Neural cell (in vitro differentiated cells): ENCODE results near the gene ANXA9. TPM values are rescaled to one million over a fixed set of nuclear protein-coding genes. Genes with fewer than 3 reads are reported as not detected.

ENCODE experiments used
- H2AFZ ChIP-seq: fragments of 200-600, 300-800 bp; sonication (generic), shearing (Covaris generic); 2 replicates; pipeline ENCODE4 v1.6.0; 2014; ENCODE audit warnings: low read depth, mild to moderate bottlenecking, antibody characterized with exemption, low read length, moderate library complexity
- H3F3A ChIP-seq: fragments of 200-600 bp; shearing (Covaris generic); 2 replicates; pipeline ENCODE4 v1.6.1; 2016; ENCODE audit warnings: mild to moderate bottlenecking, moderate library complexity, mixed read lengths, antibody characterized with exemption, low read length; ENCODE audit not compliant: insufficient read depth, poor library complexity, severe bottlenecking
- H3K27ac ChIP-seq: fragments of 200-600, 300-800 bp; sonication (generic), shearing (Covaris generic); 2 replicates; pipeline ENCODE4 v1.5.1; 2014; ENCODE audit warnings: mild to moderate bottlenecking, low read length, moderate library complexity
- H3K27me3 ChIP-seq: fragments of 300-800, 200-600 bp; sonication (generic), shearing (Covaris generic); 2 replicates; pipeline ENCODE4 v1.6.0; 2014; ENCODE audit warnings: mild to moderate bottlenecking, low read depth, low read length, moderate library complexity; ENCODE audit not compliant: insufficient read depth
- H3K36me3 ChIP-seq: fragments of 300-800, 200-600 bp; sonication (generic), shearing (Covaris generic); 2 replicates; pipeline ENCODE4 v1.5.1; 2014; ENCODE audit warnings: mild to moderate bottlenecking, antibody characterized with exemption, low read length, moderate library complexity; ENCODE audit not compliant: insufficient read depth
- H3K4me2 ChIP-seq: fragments of 300-800, 200-600 bp; sonication (generic), shearing (Covaris generic); 2 replicates; pipeline ENCODE4 v1.6.0; 2014; ENCODE audit warnings: mild to moderate bottlenecking, low read length
- H3K4me3 ChIP-seq: fragments of 300-800, 200-600 bp; sonication (generic), shearing (Covaris generic); 2 replicates; pipeline ENCODE4 v1.5.1; 2014; ENCODE audit warnings: mild to moderate bottlenecking, low read length, moderate library complexity
- H3K79me2 ChIP-seq: fragments of 200-600 bp; shearing (Covaris generic); replicated peaks from 2 replicates; pipeline ENCODE4 v1.6.0; 2014; ENCODE audit warnings: mild to moderate bottlenecking, low read length, moderate library complexity; ENCODE audit not compliant: insufficient read depth
- H3K9ac ChIP-seq: fragments of 300-800, 200-600 bp; sonication (generic), shearing (Covaris generic); 2 replicates; pipeline ENCODE4 v1.6.1; 2016; ENCODE audit warnings: mild to moderate bottlenecking, low read length, mixed read lengths
- H3K9me2 ChIP-seq: fragments of 200-600 bp; shearing (Covaris generic); 2 replicates; pipeline ENCODE4 v1.6.1; 2016; ENCODE audit warnings: mild to moderate bottlenecking, low read length, mixed read lengths; ENCODE audit not compliant: insufficient read depth
- H3K9me3 ChIP-seq: fragments of 200-600, 300-800 bp; sonication (generic), shearing (Covaris generic); 2 replicates; pipeline ENCODE4 v1.6.1; 2016; ENCODE audit warnings: mild to moderate bottlenecking, mixed run types, low read length, moderate library complexity, mixed read lengths
- H4K20me1 ChIP-seq: fragments of 200-600 bp; shearing (Covaris generic); 2 replicates; pipeline ENCODE4 v1.6.1; 2016; ENCODE audit warnings: mild to moderate bottlenecking, mixed run types; ENCODE audit not compliant: insufficient read depth
- EP300 ChIP-seq: fragments of 450-650 bp; conservative IDR thresholded peaks from 2 replicates; pipeline ENCODE4 v1.6.1; 2014; ENCODE audit warnings: antibody characterized with exemption, mild to moderate bottlenecking, moderate library complexity; ENCODE audit not compliant: poor library complexity, severe bottlenecking
- EZH2 ChIP-seq: fragments of 200-600, 300-800 bp; shearing (Covaris generic), sonication (generic); IDR thresholded peaks from 2 replicates; pipeline ENCODE4 v1.6.1; 2014; ENCODE audit warnings: antibody characterized with exemption, low read length, borderline replicate concordance, mild to moderate bottlenecking; ENCODE audit not compliant: insufficient read depth, poor library complexity, severe bottlenecking
- MXI1 ChIP-seq: fragments of 450-650 bp; conservative IDR thresholded peaks from 2 replicates; pipeline ENCODE4 v1.6.1; 2014; ENCODE audit warnings: antibody characterized with exemption, mild to moderate bottlenecking; ENCODE audit not compliant: poor library complexity, severe bottlenecking
- POLR2AphosphoS5 ChIP-seq: IDR thresholded peaks from 2 replicates; pipeline ENCODE4 v1.6.1; 2012
- RAD21 ChIP-seq: fragments of 450-650 bp; conservative IDR thresholded peaks from 2 replicates; pipeline ENCODE4 v1.6.1; 2014; ENCODE audit warnings: antibody characterized with exemption, mild to moderate bottlenecking, moderate library complexity
- SMC3 ChIP-seq: fragments of 450-650 bp; conservative IDR thresholded peaks from 2 replicates; pipeline ENCODE4 v1.6.1; 2014; ENCODE audit warnings: antibody characterized with exemption, mild to moderate bottlenecking, moderate library complexity; ENCODE audit not compliant: poor library complexity
- TAF1 ChIP-seq: IDR thresholded peaks from 2 replicates; pipeline ENCODE4 v1.6.1; 2012; ENCODE audit warnings: low read depth
- polyA plus RNA-seq: library from polyadenylated mRNA; depleted of rRNA; stranded (reverse); fragments of >200 nt; gene quantifications from 2 replicates; pipeline ENCODE4 v1.2.3, GENCODE V29; 2014
- TF ChIP-seq, protein P1 (sequence below): fragments of 450-650 bp; IDR thresholded peaks from 2 replicates; pipeline ENCODE4 v1.5.1; 2014; ENCODE audit warnings: antibody characterized with exemption, mild to moderate bottlenecking, moderate library complexity; ENCODE audit not compliant: poor library complexity, severe bottlenecking
- TF ChIP-seq, protein P2 (sequence below): IDR thresholded peaks from 2 replicates; pipeline ENCODE4 v1.6.1; 2012; ENCODE audit warnings: borderline replicate concordance

Gene ANXA9
- polyA plus RNA-seq, 1 donor from 2014 or later = not detected

DNA sequence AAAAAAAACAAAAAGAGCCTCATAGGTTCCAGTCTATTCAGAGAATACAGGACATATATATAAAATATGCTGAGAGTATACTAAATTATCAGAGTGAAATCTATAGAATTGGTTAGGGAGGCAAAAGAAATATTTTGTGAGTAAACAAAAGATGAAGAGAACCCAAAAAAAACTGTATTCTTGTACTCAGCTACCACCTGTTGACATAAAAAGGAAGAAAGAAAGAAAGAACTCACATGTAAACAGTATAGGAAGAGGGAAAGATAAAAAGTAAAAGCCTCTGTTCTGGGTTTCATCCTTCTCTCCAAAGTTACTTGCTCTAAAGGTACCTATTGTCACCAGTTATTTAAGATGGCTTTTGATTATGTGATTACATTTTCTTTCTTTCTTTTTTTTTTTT lies 44.4 kb downstream of the ANXA9 start:
- H2AFZ ChIP-seq = no peak overlapping the region
- H4K20me1 ChIP-seq = no peaks in the 10 kb centered on the region
- H3K4me2 ChIP-seq = no peak overlapping the region
- no peaks in the 10 kb centered on the region for H3K79me2 ChIP-seq
- no peak overlapping the region for H3K9ac ChIP-seq
- H3K27ac ChIP-seq = no peak overlapping the region
- H3K36me3 ChIP-seq = no peaks in the 10 kb centered on the region
- no peaks in the 10 kb centered on the region for H3K27me3 ChIP-seq
- TF ChIP-seq SMC3 (no peak), MXI1 (no peak), POLR2AphosphoS5 (no peak), RAD21 (no peak)
- TF ChIP-seq, protein P1, sequence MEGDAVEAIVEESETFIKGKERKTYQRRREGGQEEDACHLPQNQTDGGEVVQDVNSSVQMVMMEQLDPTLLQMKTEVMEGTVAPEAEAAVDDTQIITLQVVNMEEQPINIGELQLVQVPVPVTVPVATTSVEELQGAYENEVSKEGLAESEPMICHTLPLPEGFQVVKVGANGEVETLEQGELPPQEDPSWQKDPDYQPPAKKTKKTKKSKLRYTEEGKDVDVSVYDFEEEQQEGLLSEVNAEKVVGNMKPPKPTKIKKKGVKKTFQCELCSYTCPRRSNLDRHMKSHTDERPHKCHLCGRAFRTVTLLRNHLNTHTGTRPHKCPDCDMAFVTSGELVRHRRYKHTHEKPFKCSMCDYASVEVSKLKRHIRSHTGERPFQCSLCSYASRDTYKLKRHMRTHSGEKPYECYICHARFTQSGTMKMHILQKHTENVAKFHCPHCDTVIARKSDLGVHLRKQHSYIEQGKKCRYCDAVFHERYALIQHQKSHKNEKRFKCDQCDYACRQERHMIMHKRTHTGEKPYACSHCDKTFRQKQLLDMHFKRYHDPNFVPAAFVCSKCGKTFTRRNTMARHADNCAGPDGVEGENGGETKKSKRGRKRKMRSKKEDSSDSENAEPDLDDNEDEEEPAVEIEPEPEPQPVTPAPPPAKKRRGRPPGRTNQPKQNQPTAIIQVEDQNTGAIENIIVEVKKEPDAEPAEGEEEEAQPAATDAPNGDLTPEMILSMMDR = no peak
- H3K9me3 ChIP-seq = no peaks in the 10 kb centered on the region
- no peaks in the 10 kb centered on the region for H3F3A ChIP-seq
- no peak overlapping the region for H3K4me3 ChIP-seq
- no peaks in the 10 kb centered on the region for H3K9me2 ChIP-seq

DNA sequence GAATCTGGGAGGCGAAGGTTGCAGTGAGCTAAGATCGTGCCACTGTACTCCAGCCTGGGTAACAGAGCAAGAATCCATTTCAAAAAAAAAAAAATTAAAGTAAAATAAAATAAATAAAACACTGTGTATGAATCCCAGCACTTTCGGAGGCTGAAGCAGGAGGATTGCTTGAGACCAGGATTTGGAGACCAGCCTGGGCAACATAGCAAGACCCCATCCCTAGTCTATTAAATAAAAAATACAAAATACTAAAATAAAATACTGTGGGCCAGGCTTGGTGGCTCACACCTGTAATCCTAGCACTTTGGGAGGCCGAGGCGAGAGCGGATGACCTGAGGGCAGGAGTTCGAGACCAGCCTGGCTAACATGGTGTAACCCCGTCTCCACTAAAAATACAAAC lies 50.1 kb downstream of the ANXA9 start:
- Histone ChIP-seq H3K79me2 (no peaks in the 10 kb centered on the region), H3K4me3 (no peak overlapping the region), H3K9ac (no peak overlapping the region), H3K27me3 (no peaks in the 10 kb centered on the region), H2AFZ (no peak overlapping the region), H3K9me3 (no peaks in the 10 kb centered on the region), H3K27ac (no peak overlapping the region), H3F3A (no peaks in the 10 kb centered on the region), H3K36me3 (no peaks in the 10 kb centered on the region), H3K4me2 (no peak overlapping the region), H3K9me2 (no peaks in the 10 kb centered on the region), H4K20me1 (no peaks in the 10 kb centered on the region)
- TF ChIP-seq RAD21 (no peak), TAF1 (no peak), EZH2 (no peak), MXI1 (no peak), EP300 (no peak), POLR2AphosphoS5 (no peak), SMC3 (no peak)
- TF ChIP-seq, protein P2, sequence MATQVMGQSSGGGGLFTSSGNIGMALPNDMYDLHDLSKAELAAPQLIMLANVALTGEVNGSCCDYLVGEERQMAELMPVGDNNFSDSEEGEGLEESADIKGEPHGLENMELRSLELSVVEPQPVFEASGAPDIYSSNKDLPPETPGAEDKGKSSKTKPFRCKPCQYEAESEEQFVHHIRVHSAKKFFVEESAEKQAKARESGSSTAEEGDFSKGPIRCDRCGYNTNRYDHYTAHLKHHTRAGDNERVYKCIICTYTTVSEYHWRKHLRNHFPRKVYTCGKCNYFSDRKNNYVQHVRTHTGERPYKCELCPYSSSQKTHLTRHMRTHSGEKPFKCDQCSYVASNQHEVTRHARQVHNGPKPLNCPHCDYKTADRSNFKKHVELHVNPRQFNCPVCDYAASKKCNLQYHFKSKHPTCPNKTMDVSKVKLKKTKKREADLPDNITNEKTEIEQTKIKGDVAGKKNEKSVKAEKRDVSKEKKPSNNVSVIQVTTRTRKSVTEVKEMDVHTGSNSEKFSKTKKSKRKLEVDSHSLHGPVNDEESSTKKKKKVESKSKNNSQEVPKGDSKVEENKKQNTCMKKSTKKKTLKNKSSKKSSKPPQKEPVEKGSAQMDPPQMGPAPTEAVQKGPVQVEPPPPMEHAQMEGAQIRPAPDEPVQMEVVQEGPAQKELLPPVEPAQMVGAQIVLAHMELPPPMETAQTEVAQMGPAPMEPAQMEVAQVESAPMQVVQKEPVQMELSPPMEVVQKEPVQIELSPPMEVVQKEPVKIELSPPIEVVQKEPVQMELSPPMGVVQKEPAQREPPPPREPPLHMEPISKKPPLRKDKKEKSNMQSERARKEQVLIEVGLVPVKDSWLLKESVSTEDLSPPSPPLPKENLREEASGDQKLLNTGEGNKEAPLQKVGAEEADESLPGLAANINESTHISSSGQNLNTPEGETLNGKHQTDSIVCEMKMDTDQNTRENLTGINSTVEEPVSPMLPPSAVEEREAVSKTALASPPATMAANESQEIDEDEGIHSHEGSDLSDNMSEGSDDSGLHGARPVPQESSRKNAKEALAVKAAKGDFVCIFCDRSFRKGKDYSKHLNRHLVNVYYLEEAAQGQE = no peak
- TF ChIP-seq, protein P1 = no peak
